Measurements from ENCODE around the gene SLC35G3.
A peak's percentile ranks its signal among the peaks of the same experiment; 100 is the strongest.
"Not testable (repeated sequence)": the region's sequence is repeated elsewhere in the genome, so short reads cannot be mapped to it uniquely, and the experiment has no call there.

SLC35G3 gene

GRCh38 chr17:35194001-35194400, at the start of gene SLC35G3:
TSS of gene SLC35G3 (minus strand) at chr17:35194393. CDS start at chr17:35194307, 86 bp downstream.
- not testable (repeated sequence) for DNase-seq (ENCODE audit: low read depth)

- peak; percentile 36 for DNase-seq (ENCODE audit: low read depth)
These were observed 49.6 kb upstream of the SLC35G3 start for GRCh38 chr17:35243561-35244340.

- peak; percentile 89 for DNase-seq (ENCODE audit: low read depth)
These were observed 48.8 kb upstream of the SLC35G3 start, which contains the start of gene SLFN5 for GRCh38 chr17:35242805-35243560. TSS of gene SLFN5 (plus strand) at chr17:35243072. CDS start at chr17:35258691, 15,619 bp downstream.

GRCh38 chr17:35242158-35242804, 48.1 kb upstream of the SLC35G3 start:
- DNase-seq (ENCODE audit: low read depth): peak; percentile 76

GRCh38 chr17:35241520-35241919, 47.3 kb upstream of the SLC35G3 start:
- DNase-seq (ENCODE audit: low read depth): peak; percentile 22

GRCh38 chr17:35240861-35241260, 46.7 kb upstream of the SLC35G3 start:
- no peak for DNase-seq (ENCODE audit: low read depth)

- no peak for DNase-seq (ENCODE audit: low read depth)
These were observed 45.6 kb upstream of the SLC35G3 start for GRCh38 chr17:35239823-35240222.

- no peak for DNase-seq (ENCODE audit: low read depth)
These were observed 44.6 kb upstream of the SLC35G3 start for GRCh38 chr17:35238821-35239220.

- no peak for DNase-seq (ENCODE audit: low read depth)
These were observed 42.6 kb upstream of the SLC35G3 start for GRCh38 chr17:35236821-35237220.

GRCh38 chr17:35235917-35236316, 41.7 kb upstream of the SLC35G3 start:
- DNase-seq (ENCODE audit: low read depth): no peak

GRCh38 chr17:35235289-35235688, 41.1 kb upstream of the SLC35G3 start:
- DNase-seq (ENCODE audit: low read depth): no peak

GRCh38 chr17:35234315-35234714, 40.1 kb upstream of the SLC35G3 start:
- not testable (repeated sequence) for DNase-seq (ENCODE audit: low read depth)

- DNase-seq (ENCODE audit: low read depth): no peak
These were observed 35.4 kb upstream of the SLC35G3 start for GRCh38 chr17:35229638-35230037.

GRCh38 chr17:35227546-35227945, 33.4 kb upstream of the SLC35G3 start:
- no peak for DNase-seq (ENCODE audit: low read depth)

- DNase-seq (ENCODE audit: low read depth): no peak
These were observed 30.2 kb upstream of the SLC35G3 start for GRCh38 chr17:35224436-35224835.

GRCh38 chr17:35222452-35222851, 28.3 kb upstream of the SLC35G3 start:
- DNase-seq (ENCODE audit: low read depth): no peak

GRCh38 chr17:35218915-35219314, 24.7 kb upstream of the SLC35G3 start:
- no peak for DNase-seq (ENCODE audit: low read depth)

- no peak for DNase-seq (ENCODE audit: low read depth)
These were observed 22.9 kb upstream of the SLC35G3 start for GRCh38 chr17:35217107-35217506.

GRCh38 chr17:35214631-35215273, 20.6 kb upstream of the SLC35G3 start:
- DNase-seq (ENCODE audit: low read depth): peak; percentile 12

GRCh38 chr17:35214192-35214591, 20.0 kb upstream of the SLC35G3 start:
- peak; percentile 20 for DNase-seq (ENCODE audit: low read depth)

GRCh38 chr17:35213412-35213940, 19.3 kb upstream of the SLC35G3 start:
- DNase-seq (ENCODE audit: low read depth): no peak

GRCh38 chr17:35212668-35213067, 18.5 kb upstream of the SLC35G3 start:
- DNase-seq (ENCODE audit: low read depth): no peak
